Measurements from ENCODE around the gene JPH2.

Gene JPH2

GRCh38 chr20:44104798-44105517 lies 82.0 kb downstream of the JPH2 start:
- DNase-seq (ENCODE audit: low read depth in 2 of 2, low spot score in 1 of 2) = no peak

- no peak for DNase-seq (ENCODE audit: low read depth in 2 of 2, low spot score in 1 of 2)
Observed at GRCh38 chr20:44102582-44102981, 84.4 kb downstream of the JPH2 start.

GRCh38 chr20:44099832-44100231 lies 87.2 kb downstream of the JPH2 start:
- DNase-seq (ENCODE audit: low read depth in 2 of 2, low spot score in 1 of 2) = no peak

- no peak for DNase-seq (ENCODE audit: low read depth in 2 of 2, low spot score in 1 of 2)
Observed at GRCh38 chr20:44098657-44099056, 88.3 kb downstream of the JPH2 start.

DNA sequence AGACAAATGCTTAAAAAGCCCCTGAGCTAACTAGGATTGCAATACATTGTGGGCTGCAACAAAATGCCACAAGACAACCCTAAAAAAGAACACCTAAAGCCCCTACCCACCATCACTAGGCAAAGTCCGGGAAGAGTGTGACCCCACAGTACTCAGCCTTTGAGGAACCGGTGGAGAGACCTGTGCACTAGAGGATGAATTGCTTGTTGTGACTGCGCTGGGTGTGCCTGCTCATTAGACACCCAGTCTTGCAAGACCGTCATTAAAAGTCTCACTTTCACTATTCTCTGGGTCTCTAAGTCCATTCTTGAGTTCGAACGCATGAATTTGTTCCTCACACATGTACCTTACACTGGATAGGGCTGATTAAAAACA lies 88.7 kb downstream of the JPH2 start:
- no peak for DNase-seq (ENCODE audit: low read depth in 2 of 2, low spot score in 1 of 2)

DNA sequence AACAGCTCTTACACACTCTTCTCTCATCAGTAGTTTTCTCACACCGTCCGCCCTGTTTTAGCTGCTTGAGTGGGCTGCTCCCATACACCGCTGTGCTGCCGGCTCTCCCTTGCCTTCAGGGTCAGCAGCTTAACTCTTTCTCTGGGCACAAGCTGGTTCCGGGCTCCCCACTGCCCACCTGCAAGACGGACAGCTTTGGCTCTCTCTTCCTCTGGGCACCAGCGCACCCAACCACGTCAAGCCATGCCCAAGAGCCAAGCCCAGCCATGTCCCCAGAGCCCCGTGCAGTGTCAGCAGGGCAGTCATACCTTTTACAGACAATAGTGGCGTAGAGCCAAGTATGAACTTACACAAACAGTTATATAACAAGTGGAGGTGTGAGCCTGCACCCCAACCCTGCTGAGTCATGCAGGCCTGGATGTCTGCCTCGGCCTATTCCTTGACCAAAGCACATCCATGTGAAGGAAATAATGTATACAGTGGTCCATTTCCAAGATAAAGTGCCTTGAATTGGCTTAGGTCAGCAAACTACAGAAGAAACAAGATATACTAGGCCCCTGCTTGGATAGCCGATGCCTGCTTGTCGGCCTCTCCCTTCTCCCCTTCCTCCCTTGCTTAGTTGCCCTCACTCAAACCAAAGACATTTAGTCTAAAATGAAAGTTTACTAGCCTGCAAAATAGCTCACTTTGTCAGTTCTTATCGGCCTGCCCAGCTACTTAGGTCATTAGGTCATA lies 89.3 kb downstream of the JPH2 start:
- no peak for DNase-seq (ENCODE audit: low read depth in 2 of 2, low spot score in 1 of 2)

GRCh38 chr20:44095831-44096230 lies 91.2 kb downstream of the JPH2 start:
- no peak for DNase-seq (ENCODE audit: low read depth in 2 of 2, low spot score in 1 of 2)

DNA sequence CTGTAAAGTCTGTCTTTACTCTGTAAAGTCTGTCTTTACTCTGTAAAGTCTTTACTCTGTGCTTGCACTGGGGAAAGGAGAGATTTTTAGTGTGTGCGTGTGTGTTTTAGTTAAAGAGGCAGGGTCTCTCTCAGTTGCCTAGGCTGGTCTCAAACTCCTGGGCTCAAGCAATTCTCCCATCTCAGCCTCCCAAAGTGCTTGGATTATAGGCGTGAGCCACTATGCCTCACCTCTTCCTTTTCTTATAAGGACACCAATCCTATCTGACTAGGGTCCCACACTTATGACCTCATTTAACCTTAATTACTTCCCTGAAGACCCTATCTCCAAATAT lies 93.8 kb downstream of the JPH2 start:
- no peak for DNase-seq (ENCODE audit: low read depth in 2 of 2, low spot score in 1 of 2)

- DNase-seq (ENCODE audit: low read depth in 2 of 2, low spot score in 1 of 2) = no peak
Observed at GRCh38 chr20:44092551-44093248, 94.3 kb downstream of the JPH2 start.

DNA sequence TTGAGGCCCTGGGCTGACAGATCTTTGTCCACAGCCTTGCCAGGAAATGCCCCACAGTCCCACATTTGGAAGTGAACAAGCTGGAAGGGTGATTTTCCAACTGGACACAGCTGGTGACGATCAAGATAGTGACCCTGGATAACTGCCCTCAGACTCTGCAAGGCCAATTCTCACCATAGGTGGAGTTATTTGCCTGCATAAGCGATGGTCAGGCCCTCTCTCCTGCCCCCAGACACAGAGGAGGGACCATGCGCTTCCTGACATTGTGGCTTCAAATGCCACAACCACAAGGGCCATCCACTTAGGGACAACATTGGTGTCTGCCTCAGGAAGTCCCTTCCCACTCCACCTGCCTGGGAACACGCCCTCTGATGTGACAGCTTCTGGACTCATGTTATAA lies 96.0 kb downstream of the JPH2 start:
- no peak for DNase-seq (ENCODE audit: low read depth in 2 of 2, low spot score in 1 of 2)

GRCh38 chr20:44089987-44090674 lies 96.9 kb downstream of the JPH2 start:
- no peak for DNase-seq (ENCODE audit: low read depth in 2 of 2, low spot score in 1 of 2)

- DNase-seq (ENCODE audit: low read depth in 2 of 2, low spot score in 1 of 2) = no peak
Observed at GRCh38 chr20:44087857-44088120, 99.2 kb downstream of the JPH2 start.

GRCh38 chr20:44087051-44087856 lies 99.7 kb downstream of the JPH2 start:
- DNase-seq (ENCODE audit: low read depth in 2 of 2, low spot score in 1 of 2) = no peak

- DNase-seq (ENCODE audit: low read depth in 2 of 2, low spot score in 1 of 2) = no peak
Observed at GRCh38 chr20:44085616-44086434, 101.2 kb downstream of the JPH2 start.

- DNase-seq (ENCODE audit: low read depth in 2 of 2, low spot score in 1 of 2) = no peak
Observed at GRCh38 chr20:44084891-44085290, 102.1 kb downstream of the JPH2 start.

DNA sequence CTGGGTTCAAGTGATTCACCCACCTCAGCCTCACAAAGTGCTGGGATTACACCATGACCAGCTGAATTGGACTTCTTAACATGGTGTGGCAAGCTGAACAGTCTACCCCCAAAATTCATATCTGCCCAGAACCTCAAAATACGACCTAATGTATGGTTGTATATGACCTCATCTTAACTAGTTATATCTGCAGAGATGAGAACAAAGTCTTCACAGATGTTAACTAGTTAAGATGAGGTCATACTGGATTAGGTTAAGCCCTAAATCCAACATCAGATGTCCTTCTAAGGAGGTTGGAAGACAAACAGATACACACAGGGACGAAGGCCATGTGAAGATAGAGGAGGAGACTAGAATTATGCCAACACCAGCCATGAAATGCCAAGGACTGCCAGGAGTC lies 102.5 kb downstream of the JPH2 start:
- no peak for DNase-seq (ENCODE audit: low read depth in 2 of 2, low spot score in 1 of 2)

DNA sequence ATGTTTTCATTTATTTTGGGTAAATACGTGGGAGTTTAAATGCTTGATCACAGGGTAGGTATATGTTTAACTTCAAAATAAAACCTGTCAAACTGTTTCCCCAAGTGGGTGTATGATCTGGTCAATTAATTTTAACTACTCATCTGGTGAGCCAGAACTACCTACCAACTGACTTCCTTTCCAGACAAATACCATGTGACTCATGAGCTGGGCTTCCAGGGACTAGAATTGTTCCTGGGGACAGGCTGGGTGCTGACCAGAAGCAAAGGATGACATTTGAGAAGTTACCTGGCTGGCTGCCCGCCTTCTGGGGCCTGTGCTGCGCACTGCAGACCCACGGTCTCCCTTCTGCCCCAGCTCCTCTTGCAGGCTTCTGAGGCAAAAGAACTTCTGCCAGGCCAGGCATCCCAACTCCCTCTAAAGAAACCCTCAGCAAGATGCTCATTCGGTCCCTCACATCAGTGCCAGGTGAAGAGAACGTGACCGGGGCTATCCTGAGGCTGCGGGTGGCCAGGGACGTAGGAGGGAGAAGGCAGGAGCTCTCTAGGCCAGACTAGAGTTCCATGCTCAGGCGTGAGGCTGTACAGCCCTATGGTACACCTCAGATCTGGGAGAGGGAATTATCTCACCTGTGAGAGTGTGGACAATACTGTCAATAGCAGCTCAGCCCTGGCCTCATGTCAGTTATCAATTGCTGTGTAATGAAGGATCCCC lies 103.6 kb downstream of the JPH2 start:
- DNase-seq (ENCODE audit: low read depth in 2 of 2, low spot score in 1 of 2) = no peak

- no peak for DNase-seq (ENCODE audit: low read depth in 2 of 2, low spot score in 1 of 2)
Observed at GRCh38 chr20:44081888-44082287, 105.1 kb downstream of the JPH2 start.

- no peak for DNase-seq (ENCODE audit: low read depth in 2 of 2, low spot score in 1 of 2)
Observed at GRCh38 chr20:44081476-44081875, 105.5 kb downstream of the JPH2 start.
